HCT116 (cell line): ENCODE results near the gene GM2A.

Experiments used
- POLR2A ChIP-seq: IDR thresholded peaks from 2 replicates; pipeline ENCODE4 v1.7.0; 2011; ENCODE audit warnings: borderline replicate concordance; ENCODE audit not compliant: insufficient read depth, insufficient read length; ENCODE audit errors: extremely low read depth
- RAD21 ChIP-seq: IDR thresholded peaks from 2 replicates; pipeline ENCODE4 v1.6.1; 2012; ENCODE audit warnings: low read depth, mild to moderate bottlenecking
- SP1 ChIP-seq: IDR thresholded peaks from 2 replicates; pipeline ENCODE4 v1.6.1; 2012; ENCODE audit warnings: low read depth
- TF ChIP-seq, protein P1 (sequence below), 3 experiments: fragments of 200-600 bp in 1 of 3; sonication (generic) in 1 of 3; IDR thresholded peaks in 2 of 3; conservative IDR thresholded peaks in 1 of 3; 2 replicates each; pipeline ENCODE4 v1.5.1; 2012 to 2017; ENCODE audit warnings: low read depth in 2 of 3, low read length in 2 of 3, antibody characterized with exemption in 1 of 3, borderline replicate concordance in 1 of 3, control low read depth in 1 of 3, mild to moderate bottlenecking in 1 of 3, mixed read lengths in 1 of 3, mixed run types in 1 of 3, moderate library complexity in 1 of 3; ENCODE audit not compliant: insufficient read depth in 1 of 3

DNA sequence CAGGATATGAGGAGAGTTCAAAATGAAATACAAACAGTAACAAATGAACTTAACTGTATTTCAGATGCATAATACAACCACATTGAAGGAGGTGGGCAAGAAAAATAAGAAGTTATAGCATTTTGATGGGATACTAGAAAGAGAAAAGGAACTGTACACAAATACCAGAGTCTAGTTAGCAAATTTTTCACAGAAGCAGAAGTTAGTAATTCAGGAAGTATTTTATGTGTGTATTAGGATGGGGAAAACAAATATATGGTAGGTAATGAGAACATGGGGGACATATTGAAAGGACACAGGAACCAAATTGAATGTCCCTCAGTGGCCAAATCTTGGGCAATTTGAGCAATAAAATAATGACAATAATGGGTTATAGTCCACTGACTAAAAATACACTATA lies 18.4 kb downstream of the GM2A start:
- no peak for TF ChIP-seq SP1
- TF ChIP-seq, protein P1, sequence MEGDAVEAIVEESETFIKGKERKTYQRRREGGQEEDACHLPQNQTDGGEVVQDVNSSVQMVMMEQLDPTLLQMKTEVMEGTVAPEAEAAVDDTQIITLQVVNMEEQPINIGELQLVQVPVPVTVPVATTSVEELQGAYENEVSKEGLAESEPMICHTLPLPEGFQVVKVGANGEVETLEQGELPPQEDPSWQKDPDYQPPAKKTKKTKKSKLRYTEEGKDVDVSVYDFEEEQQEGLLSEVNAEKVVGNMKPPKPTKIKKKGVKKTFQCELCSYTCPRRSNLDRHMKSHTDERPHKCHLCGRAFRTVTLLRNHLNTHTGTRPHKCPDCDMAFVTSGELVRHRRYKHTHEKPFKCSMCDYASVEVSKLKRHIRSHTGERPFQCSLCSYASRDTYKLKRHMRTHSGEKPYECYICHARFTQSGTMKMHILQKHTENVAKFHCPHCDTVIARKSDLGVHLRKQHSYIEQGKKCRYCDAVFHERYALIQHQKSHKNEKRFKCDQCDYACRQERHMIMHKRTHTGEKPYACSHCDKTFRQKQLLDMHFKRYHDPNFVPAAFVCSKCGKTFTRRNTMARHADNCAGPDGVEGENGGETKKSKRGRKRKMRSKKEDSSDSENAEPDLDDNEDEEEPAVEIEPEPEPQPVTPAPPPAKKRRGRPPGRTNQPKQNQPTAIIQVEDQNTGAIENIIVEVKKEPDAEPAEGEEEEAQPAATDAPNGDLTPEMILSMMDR (IDR thresholded peaks at IDR 0.05 in 2 of 3, conservative IDR thresholded peaks at IDR 0.05 in 1 of 3; ENCODE audit: borderline replicate concordance in 1 of 3, insufficient read depth in 1 of 3, low read depth in 2 of 3, low read length in 2 of 3) = no peak
- TF ChIP-seq POLR2A = no peak
- no peak for TF ChIP-seq RAD21
